ENCODE data around the gene ATP6AP2. TPM values are rescaled to one million over a fixed set of nuclear protein-coding genes. Genes with fewer than 3 reads are reported as not detected.
"Not testable (repeated sequence)": the region's sequence is repeated elsewhere in the genome, so short reads cannot be mapped to it uniquely, and the experiment has no call there.

Gene ATP6AP2
- total and polyA plus RNA-seq, 2 experiments from 2014 or later = 131 to 158 TPM

GRCh38 chrX:40582811-40583210, 2.0 kb downstream of the ATP6AP2 start:
- Histone ChIP-seq H4K20me1 (ENCODE audit: insufficient read depth, poor library complexity, severe bottlenecking) (no peaks in the 10 kb centered on the region), H3K79me2 (peaks cover 34% of the 10 kb centered on the region), H3K9me3 (ENCODE audit: low read depth) (no peaks in the 10 kb centered on the region), H3K4me3 (no peak overlapping the region), H3K36me3 (replicated peaks; ENCODE audit: insufficient read depth, low read depth) (no peaks in the 10 kb centered on the region), H3K27me3 (no peaks in the 10 kb centered on the region), H3K9me2 (replicated peaks; ENCODE audit: insufficient read depth) (no peaks in the 10 kb centered on the region), H2AFZ (no peak overlapping the region), H3K4me2 (no peak overlapping the region), H3K4me1 (ENCODE audit: insufficient read depth) (no peaks in the 10 kb centered on the region), H3K27ac (no peak overlapping the region)
- 83% methylated on average over 2 of the region's 2 CpGs for WGBS (ENCODE audit: low lambda C conversion rate, missing lambda C conversion rate)
- no peak for DNase-seq (ENCODE audit: low spot score)
- TF ChIP-seq CTCF (IDR thresholded peaks at IDR 0.05; ENCODE audit: poor library complexity) (no peak), EZH2 (IDR thresholded peaks at IDR 0.05; ENCODE audit: borderline replicate concordance) (no peak), EZH2phosphoT487 (IDR thresholded peaks at IDR 0.05; ENCODE audit: low read depth, severe bottlenecking, unreplicated experiment) (no peak)

GRCh38 chrX:40587623-40588022, 6.9 kb downstream of the ATP6AP2 start:
- H3K4me2 ChIP-seq; H3K9me2 ChIP-seq (replicated peaks; ENCODE audit: insufficient read depth); H2AFZ ChIP-seq; DNase-seq (ENCODE audit: low spot score); H4K20me1 ChIP-seq (ENCODE audit: insufficient read depth, poor library complexity, severe bottlenecking); H3K4me1 ChIP-seq (ENCODE audit: insufficient read depth); H3K4me3 ChIP-seq; H3K27me3 ChIP-seq; H3K36me3 ChIP-seq (replicated peaks; ENCODE audit: insufficient read depth, low read depth); H3K27ac ChIP-seq; H3K9me3 ChIP-seq (ENCODE audit: low read depth): not testable (repeated sequence)
- 64% methylated on average over 1 of the region's 1 CpG for WGBS (ENCODE audit: low lambda C conversion rate, missing lambda C conversion rate)
- peaks cover 20% of the 10 kb centered on the region for H3K79me2 ChIP-seq

- H3K4me1 ChIP-seq (ENCODE audit: insufficient read depth) = not testable (repeated sequence)
- WGBS (ENCODE audit: low lambda C conversion rate, missing lambda C conversion rate) = 90% methylated on average over 6 of the region's 6 CpGs
Observed at GRCh38 chrX:40589616-40590321, 9.0 kb downstream of the ATP6AP2 start.

GRCh38 chrX:40603446-40603845, 22.7 kb downstream of the ATP6AP2 start:
- Histone ChIP-seq H3K27ac (no peak overlapping the region), H3K4me3 (no peak overlapping the region), H3K9me3 (ENCODE audit: low read depth) (no peaks in the 10 kb centered on the region), H3K4me1 (ENCODE audit: insufficient read depth) (no peaks in the 10 kb centered on the region), H3K9me2 (replicated peaks; ENCODE audit: insufficient read depth) (no peaks in the 10 kb centered on the region), H4K20me1 (ENCODE audit: insufficient read depth, poor library complexity, severe bottlenecking) (no peaks in the 10 kb centered on the region), H3K36me3 (replicated peaks; ENCODE audit: insufficient read depth, low read depth) (peaks cover 4% of the 10 kb centered on the region), H3K27me3 (no peaks in the 10 kb centered on the region), H3K79me2 (no peaks in the 10 kb centered on the region), H2AFZ (no peak overlapping the region), H3K4me2 (no peak overlapping the region)
- TF ChIP-seq EZH2phosphoT487 (IDR thresholded peaks at IDR 0.05; ENCODE audit: low read depth, severe bottlenecking, unreplicated experiment) (no peak), EZH2 (IDR thresholded peaks at IDR 0.05; ENCODE audit: borderline replicate concordance) (no peak), CTCF (IDR thresholded peaks at IDR 0.05; ENCODE audit: poor library complexity) (no peak)
- DNase-seq (ENCODE audit: low spot score) = no peak
- 92% methylated on average over 6 of the region's 6 CpGs for WGBS (ENCODE audit: low lambda C conversion rate, missing lambda C conversion rate)

More at GRCh38 chrX:40589616-40590321, 9.0 kb downstream of the ATP6AP2 start:
- H3K27ac ChIP-seq; H3K79me2 ChIP-seq; DNase-seq (ENCODE audit: low spot score); H3K36me3 ChIP-seq (replicated peaks; ENCODE audit: insufficient read depth, low read depth); H3K9me3 ChIP-seq (ENCODE audit: low read depth); H2AFZ ChIP-seq; H3K4me3 ChIP-seq; H3K4me2 ChIP-seq; H3K27me3 ChIP-seq; H4K20me1 ChIP-seq (ENCODE audit: insufficient read depth, poor library complexity, severe bottlenecking); H3K9me2 ChIP-seq (replicated peaks; ENCODE audit: insufficient read depth): not testable (repeated sequence)
